Endothelial cell of umbilical vein (primary cell): ENCODE data around the gene COMMD9. TPM values are rescaled to one million over a fixed set of nuclear protein-coding genes. Genes with fewer than 3 reads are reported as not detected.

Source experiments
- BruUV-seq: library from RNA; stranded (reverse); fragments of 400-500 nt; replicated peaks from 2 replicates; lab custom pipeline; 2021; lab: Mats Ljungman, UMichigan
- CTCF ChIA-PET: fragments of 300-600, 350-600 bp; sonication (Branson Sonifier 250); formaldehyde crosslinking; loops from one replicate; lab custom pipeline; 2021; ENCODE audit warnings: antibody characterized with exemption, inconsistent platforms; lab: Charles Lee
- POLR2A ChIA-PET: fragments of 300-600, 350-600 bp; sonication (Branson Sonifier 250); formaldehyde crosslinking; loops from one replicate; lab custom pipeline; 2021; ENCODE audit warnings: antibody characterized with exemption, inconsistent platforms; lab: Charles Lee
- DNase-seq: peaks from one replicate; pipeline ENCODE4 v3.0.0-alpha.2; 2011; ENCODE audit warnings: low read depth, low spot score
- FAIRE-seq: peaks from 2 replicates; lab custom pipeline; 2011; peaks lifted over from hg19 to GRCh38; lab: Jason Lieb, UNC
- H2AFZ ChIP-seq: 2 replicates; pipeline ENCODE4 v1.6.0; 2012; ENCODE audit warnings: low read depth, low read length, control low read depth, inconsistent platforms
- H3K27ac ChIP-seq: 2 replicates; pipeline ENCODE4 v1.5.1; 2011; ENCODE audit warnings: low read depth, mild to moderate bottlenecking, control low read depth, low read length, moderate library complexity; ENCODE audit not compliant: insufficient read depth
- H3K27me3 ChIP-seq, 2 experiments: 2 replicates each; pipeline versions ENCODE4 v1.6.0 to v1.6.1; 2011; ENCODE audit warnings: low read length in 2 of 2, mixed read lengths in 1 of 2; ENCODE audit not compliant: control insufficient read depth in 2 of 2, insufficient read depth in 2 of 2
- H3K36me3 ChIP-seq, 2 experiments: 2 replicates in 1 of 2; 3 replicates in 1 of 2; pipeline ENCODE4 v1.5.1; 2011; ENCODE audit warnings: low read length in 2 of 2, mild to moderate bottlenecking in 1 of 2, moderate library complexity in 1 of 2; ENCODE audit not compliant: control insufficient read depth in 2 of 2, insufficient read depth in 2 of 2; ENCODE audit errors: extremely low read depth in 1 of 2
- H3K4me1 ChIP-seq: 3 replicates; pipeline ENCODE4 v1.5.1; 2011; ENCODE audit warnings: mild to moderate bottlenecking, low read length; ENCODE audit not compliant: control insufficient read depth, insufficient read depth; ENCODE audit errors: extremely low read depth
- H3K4me2 ChIP-seq: 2 replicates; pipeline ENCODE4 v1.6.1; 2011; ENCODE audit warnings: low read length, control low read depth, mixed read lengths; ENCODE audit not compliant: insufficient read depth
- H3K4me3 ChIP-seq, 3 experiments: fragments of 200-600 bp in 1 of 3; sonication (generic), shearing (Covaris generic) in 1 of 3; replicated peaks in 1 of 3; 2 replicates each; pipeline ENCODE4 v1.5.1; 2011 to 2016; ENCODE audit warnings: control low read depth in 3 of 3, low read length in 3 of 3, mild to moderate bottlenecking in 2 of 3, inconsistent platforms in 1 of 3, low read depth in 1 of 3, moderate library complexity in 1 of 3; ENCODE audit not compliant: insufficient read depth in 1 of 3
- H3K79me2 ChIP-seq: 2 replicates; pipeline ENCODE4 v1.6.0; 2012; ENCODE audit warnings: low read length, inconsistent platforms; ENCODE audit not compliant: control insufficient read depth, insufficient read depth
- H3K9ac ChIP-seq: replicated peaks from 2 replicates; pipeline ENCODE3; 2011; ENCODE audit warnings: low read length, control low read depth; ENCODE audit not compliant: insufficient read depth; ENCODE audit errors: extremely low read depth
- H3K9me1 ChIP-seq: replicated peaks from 3 replicates; pipeline ENCODE4 v1.6.0; 2011; ENCODE audit warnings: mild to moderate bottlenecking, low read length; ENCODE audit not compliant: control insufficient read depth, insufficient read depth; ENCODE audit errors: extremely low read depth
- H3K9me3 ChIP-seq: replicated peaks from 2 replicates; pipeline ENCODE4 v1.5.1; 2012; ENCODE audit warnings: low read length, inconsistent platforms; ENCODE audit not compliant: control insufficient read depth, insufficient read depth
- H4K20me1 ChIP-seq: replicated peaks from 2 replicates; pipeline ENCODE3; 2011; ENCODE audit warnings: mild to moderate bottlenecking, low read length; ENCODE audit not compliant: control insufficient read depth, insufficient read depth; ENCODE audit errors: extremely low read depth
- CTCF ChIP-seq, 2 donors: IDR thresholded peaks; 1 replicate in 1 of 2; 2 replicates in 1 of 2; pipeline ENCODE4 v1.5.1; 2011; ENCODE audit warnings: low read length in 2 of 2, mild to moderate bottlenecking in 2 of 2, moderate library complexity in 2 of 2, control low read depth in 1 of 2, inconsistent platforms in 1 of 2, low read depth in 1 of 2; ENCODE audit not compliant: insufficient read depth in 1 of 2; ENCODE audit errors: extremely low read depth in 1 of 2
- EZH2 ChIP-seq: IDR thresholded peaks from 2 replicates; pipeline ENCODE4 v1.6.1; 2012; ENCODE audit warnings: borderline replicate concordance, low read depth, mild to moderate bottlenecking, moderate library complexity, low read length, inconsistent platforms; ENCODE audit not compliant: severe bottlenecking
- FOS ChIP-seq: IDR thresholded peaks from 2 replicates; pipeline ENCODE4 v1.6.1; 2011; ENCODE audit warnings: mild to moderate bottlenecking, low read length, moderate library complexity, borderline replicate concordance; ENCODE audit not compliant: insufficient read depth
- JUN ChIP-seq: IDR thresholded peaks from 2 replicates; pipeline ENCODE4 v1.6.1; 2011; ENCODE audit warnings: borderline replicate concordance, low read depth; ENCODE audit not compliant: insufficient read length, insufficient read depth
- MAX ChIP-seq: IDR thresholded peaks from 2 replicates; pipeline ENCODE4 v1.6.1; 2011; ENCODE audit not compliant: insufficient read depth, insufficient read length
- MYC ChIP-seq: IDR thresholded peaks from one replicate; pipeline ENCODE4 v1.6.1; 2011; ENCODE audit warnings: mild to moderate bottlenecking, low read depth, low read length
- POLR2AphosphoS5 ChIP-seq: IDR thresholded peaks from 2 replicates; pipeline ENCODE4 v1.6.1; 2012; ENCODE audit warnings: low read depth, mild to moderate bottlenecking, control low read depth, low read length, moderate library complexity; ENCODE audit not compliant: insufficient read depth
- dilution Hi-C: fragments of 300-500 bp; cut with MboI; formaldehyde crosslinking; loops from one replicate; pipeline ENCODE4 v1.15.0; 2019; ENCODE audit warnings: low sequenced_read_pairs; ENCODE audit not compliant: extremely low pct_ligation_motif_present
- intact Hi-C: fragments of 100-400 bp; cut with micrococcal nuclease; formaldehyde crosslinking; loops from one replicate; pipeline ENCODE4 v1.10.0; 2022
- polyA plus RNA-seq, 4 experiments: library from polyadenylated mRNA; depleted of rRNA in 3 of 4; stranded (reverse) in 3 of 4; unstranded in 1 of 4; fragments of >200 nt; gene quantifications; 2 replicates each; pipeline versions ENCODE4 v1.2.1 to v1.2.3, GENCODE V29; 2011 to 2012; ENCODE audit warnings: missing spikeins in 1 of 4
- total RNA-seq: library from RNA; stranded (reverse); gene quantifications from 2 replicates; pipeline ENCODE4 v1.2.3, GENCODE V29; 2021

The COMMD9 gene
- total and polyA plus RNA-seq, 2 donors (not counting 3 experiments of a cell fraction or from before 2014, with no cell fraction given): 65.1 to 78.9 TPM

DNA sequence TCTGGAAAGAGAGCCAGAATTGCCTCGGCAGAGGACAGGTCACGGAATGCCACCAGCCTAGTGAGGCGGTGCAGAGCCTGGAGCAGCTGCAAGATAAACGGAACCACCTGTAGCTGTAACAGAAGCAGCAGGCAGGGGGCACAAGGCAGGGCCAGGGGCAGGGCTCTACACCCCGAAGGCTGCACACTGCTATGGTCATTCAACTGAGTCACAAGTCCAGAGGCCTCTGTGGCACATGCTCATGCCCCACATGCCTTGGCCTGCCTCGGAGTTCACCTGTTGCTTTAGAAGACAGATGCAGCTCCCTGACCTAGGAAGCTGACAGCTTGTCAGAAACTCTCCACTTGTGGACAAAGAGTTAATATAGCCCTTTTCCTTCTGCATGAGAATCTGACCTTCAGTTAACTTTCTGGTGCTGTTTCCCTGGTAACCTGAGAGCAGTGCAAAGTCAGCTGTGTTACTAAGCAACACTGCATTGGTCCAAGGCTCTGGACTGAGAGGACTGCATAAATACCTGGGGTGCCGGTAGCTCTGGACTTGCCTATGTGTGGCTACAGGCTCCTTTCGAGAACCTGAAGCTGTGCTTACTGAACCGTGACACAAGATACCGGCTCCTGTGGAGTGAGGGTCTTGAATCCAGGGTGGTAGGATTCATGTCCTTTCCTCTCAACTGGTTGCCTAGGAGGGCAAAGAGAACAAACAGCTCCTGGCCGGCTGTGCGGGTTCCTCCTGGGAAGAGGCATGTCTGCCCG is 10.5 kb downstream of the COMMD9 start:
- TF ChIP-seq CTCF (IDR thresholded peaks at IDR 0.05; ENCODE audit: extremely low read depth in 1 of 2, insufficient read depth in 1 of 2, low read depth in 1 of 2, low read length in 2 of 2) (no peak), POLR2AphosphoS5 (no peak), JUN (no peak), MAX (no peak), MYC (no peak), FOS (no peak), EZH2 (no peak)

More for the DNA sequence above, 10.5 kb downstream of the COMMD9 start:
- intact Hi-C loops (no loop called here), dilution Hi-C loops (no loop called here)
- Histone ChIP-seq H3K9ac (no peak overlapping the region), H3K36me3 (peaks cover 4 to 10% of the 10 kb centered on the region in 2 experiments), H3K4me1 (no peaks in the 10 kb centered on the region), H3K27ac (no peak overlapping the region), H3K9me1 (no peaks in the 10 kb centered on the region), H4K20me1 (no peaks in the 10 kb centered on the region), H3K9me3 (no peaks in the 10 kb centered on the region), H3K27me3 (no peaks in the 10 kb centered on the region), H3K4me3 (no peak overlapping the region), H3K79me2 (no peaks in the 10 kb centered on the region), H2AFZ (no peak overlapping the region), H3K4me2 (no peak overlapping the region)
- FAIRE-seq (no peak), DNase-seq (no peak)
- BruUV-seq: no TSS peak
- POLR2A ChIA-PET: no interaction called here
- CTCF ChIA-PET: interaction anchor here (0.9 to 1.4 kb wide), 3 partner anchors 13 to 200 kb away, joined by 3 to 11 read pairs (median 5); no protein-coding TSS in a partner anchor
